H1 (cell line): ENCODE data around the gene ACTR3C. TPM values are rescaled to one million over a fixed set of nuclear protein-coding genes. Genes with fewer than 3 reads are reported as not detected.

Source experiments
- ATF3 ChIP-seq: IDR thresholded peaks from 2 replicates; pipeline ENCODE4 v1.6.1; 2011; ENCODE audit warnings: low read depth, mild to moderate bottlenecking, low read length; ENCODE audit not compliant: insufficient read depth
- CTBP2 ChIP-seq: IDR thresholded peaks from 2 replicates; pipeline ENCODE4 v1.7.0; 2011; ENCODE audit warnings: borderline replicate concordance, mild to moderate bottlenecking, moderate library complexity, mixed read lengths, low read length; ENCODE audit not compliant: insufficient read depth, insufficient read length
- JUND ChIP-seq: IDR thresholded peaks from 2 replicates; pipeline ENCODE4 v1.6.1; 2011; ENCODE audit warnings: mild to moderate bottlenecking, improper control_type of control experiment, low read length
- KDM4A ChIP-seq: IDR thresholded peaks from one replicate; pipeline ENCODE4 v1.7.1; 2012; ENCODE audit warnings: low read depth, mild to moderate bottlenecking, moderate library complexity, low read length, inconsistent platforms; ENCODE audit not compliant: severe bottlenecking
- KDM5A ChIP-seq: fragments of 200-600 bp; IDR thresholded peaks from 2 replicates; pipeline ENCODE4 v1.7.1; 2012; ENCODE audit warnings: mild to moderate bottlenecking, low read length, inconsistent platforms, mixed read lengths
- NRF1 ChIP-seq: IDR thresholded peaks from 2 replicates; pipeline ENCODE4 v1.6.1; 2011; ENCODE audit warnings: mild to moderate bottlenecking, low read depth, low read length, improper control_type of control experiment
- PHF8 ChIP-seq: fragments of 200-600 bp; sonication (generic); conservative IDR thresholded peaks from 2 replicates; pipeline ENCODE4 v1.7.1; 2012; ENCODE audit warnings: low read depth, mild to moderate bottlenecking, inconsistent platforms, low read length, moderate library complexity
- POU5F1 ChIP-seq: IDR thresholded peaks from 2 replicates; pipeline ENCODE4 v1.6.1; 2011; ENCODE audit warnings: low read depth, mild to moderate bottlenecking, low read length, moderate library complexity
- RNF2 ChIP-seq: fragments of 200-900, 300-1000 bp; sonication (generic); IDR thresholded peaks from 2 replicates; pipeline ENCODE4 v1.7.1; 2016; ENCODE audit warnings: borderline replicate concordance, low read depth, mild to moderate bottlenecking, antibody characterized with exemption, low read length; ENCODE audit not compliant: poor library complexity, severe bottlenecking; ENCODE audit errors: missing control alignments
- SRF ChIP-seq: IDR thresholded peaks from 2 replicates; pipeline ENCODE4 v1.6.1; 2011; ENCODE audit warnings: mild to moderate bottlenecking, low read depth, low read length, moderate library complexity
- TAF1 ChIP-seq: IDR thresholded peaks from 2 replicates; pipeline ENCODE4 v1.6.1; 2011; ENCODE audit warnings: mild to moderate bottlenecking, low read depth, low read length
- TAF7 ChIP-seq: optimal IDR thresholded peaks from 2 replicates; pipeline ENCODE3; 2011; ENCODE audit warnings: low read depth, mild to moderate bottlenecking, inconsistent platforms, low read length, moderate library complexity, borderline replicate concordance
- polyA plus RNA-seq, 7 experiments: library from polyadenylated mRNA; depleted of rRNA in 3 of 7; stranded (reverse) in 5 of 7; unstranded in 2 of 7; fragments of >200 nt in 5 of 7; fragments of 200-250 nt in 2 of 7; gene quantifications; 1 replicate in 5 of 7; 2 replicates in 1 of 7; 4 replicates in 1 of 7; pipeline versions ENCODE4 v1.2.1 to v1.2.3, GENCODE V29; 2011 to 2013; ENCODE audit warnings: missing spikeins in 2 of 7, mixed read lengths in 2 of 7
- total RNA-seq: library from RNA; stranded (reverse); fragmentation: NEBNext Ultra II Directional; extraction: Animal tissue kit (Norgen Biotek cat#: 25700); gene quantifications from 2 replicates; pipeline ENCODE4 v1.2.1, GENCODE V29; 2021

ACTR3C gene
- total and polyA plus RNA-seq, 2 of the 8 experiments (the other 6 are each of a cell fraction or from before 2014, with no cell fraction given) = 1.5 TPM; not detected in 1

- TF ChIP-seq SRF (no peak), KDM5A (no peak), JUND (no peak), KDM4A (peak; percentile 34), TAF1 (0 out of 2 replicates have a peak, but pooled peaks have one; percentile 3), PHF8 (0 out of 2 replicates have a peak, but pooled peaks have one; percentile 19), CTBP2 (no peak), POU5F1 (no peak), NRF1 (no peak), ATF3 (no peak), RNF2 (no peak), TAF7 (no peak)
Measured at GRCh38 chr7:150340875-150341262, 17.5 kb upstream of the ACTR3C start (continued).
